ENCODE measurements around the gene GNG7.

GNG7 gene

DNA sequence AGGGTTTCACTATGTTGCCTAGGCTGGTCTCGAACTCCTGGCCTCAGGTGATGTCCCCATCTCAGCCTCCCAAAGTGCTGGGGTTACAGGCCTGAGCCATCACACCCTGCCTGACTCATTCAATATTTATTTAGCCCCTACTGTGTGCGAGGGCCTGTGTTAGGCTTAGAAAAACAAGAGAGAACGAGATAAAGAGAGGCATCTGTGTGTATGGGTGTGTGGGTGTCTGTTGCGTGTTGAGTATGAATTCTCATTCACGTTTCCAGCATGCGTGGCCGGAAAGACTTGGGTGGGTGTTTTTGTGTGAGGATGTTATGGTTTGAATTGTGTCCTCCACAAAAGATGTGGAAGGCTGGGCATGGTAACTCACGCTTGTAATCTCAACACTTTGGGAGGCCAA lies 217.1 kb downstream of the GNG7 start:
- CTCF ChIA-PET, result no interaction called here
- no peak overlapping the region for H3K27ac ChIP-seq
- POLR2A ChIA-PET (ENCODE audit: low non-redundant PET), result no interaction called here
- DNase-seq (ENCODE audit: low spot score), result no peak
- TF ChIP-seq, protein P1, sequence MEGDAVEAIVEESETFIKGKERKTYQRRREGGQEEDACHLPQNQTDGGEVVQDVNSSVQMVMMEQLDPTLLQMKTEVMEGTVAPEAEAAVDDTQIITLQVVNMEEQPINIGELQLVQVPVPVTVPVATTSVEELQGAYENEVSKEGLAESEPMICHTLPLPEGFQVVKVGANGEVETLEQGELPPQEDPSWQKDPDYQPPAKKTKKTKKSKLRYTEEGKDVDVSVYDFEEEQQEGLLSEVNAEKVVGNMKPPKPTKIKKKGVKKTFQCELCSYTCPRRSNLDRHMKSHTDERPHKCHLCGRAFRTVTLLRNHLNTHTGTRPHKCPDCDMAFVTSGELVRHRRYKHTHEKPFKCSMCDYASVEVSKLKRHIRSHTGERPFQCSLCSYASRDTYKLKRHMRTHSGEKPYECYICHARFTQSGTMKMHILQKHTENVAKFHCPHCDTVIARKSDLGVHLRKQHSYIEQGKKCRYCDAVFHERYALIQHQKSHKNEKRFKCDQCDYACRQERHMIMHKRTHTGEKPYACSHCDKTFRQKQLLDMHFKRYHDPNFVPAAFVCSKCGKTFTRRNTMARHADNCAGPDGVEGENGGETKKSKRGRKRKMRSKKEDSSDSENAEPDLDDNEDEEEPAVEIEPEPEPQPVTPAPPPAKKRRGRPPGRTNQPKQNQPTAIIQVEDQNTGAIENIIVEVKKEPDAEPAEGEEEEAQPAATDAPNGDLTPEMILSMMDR (conservative IDR thresholded peaks at IDR 0.05; ENCODE audit: low read depth), result no peak

DNA sequence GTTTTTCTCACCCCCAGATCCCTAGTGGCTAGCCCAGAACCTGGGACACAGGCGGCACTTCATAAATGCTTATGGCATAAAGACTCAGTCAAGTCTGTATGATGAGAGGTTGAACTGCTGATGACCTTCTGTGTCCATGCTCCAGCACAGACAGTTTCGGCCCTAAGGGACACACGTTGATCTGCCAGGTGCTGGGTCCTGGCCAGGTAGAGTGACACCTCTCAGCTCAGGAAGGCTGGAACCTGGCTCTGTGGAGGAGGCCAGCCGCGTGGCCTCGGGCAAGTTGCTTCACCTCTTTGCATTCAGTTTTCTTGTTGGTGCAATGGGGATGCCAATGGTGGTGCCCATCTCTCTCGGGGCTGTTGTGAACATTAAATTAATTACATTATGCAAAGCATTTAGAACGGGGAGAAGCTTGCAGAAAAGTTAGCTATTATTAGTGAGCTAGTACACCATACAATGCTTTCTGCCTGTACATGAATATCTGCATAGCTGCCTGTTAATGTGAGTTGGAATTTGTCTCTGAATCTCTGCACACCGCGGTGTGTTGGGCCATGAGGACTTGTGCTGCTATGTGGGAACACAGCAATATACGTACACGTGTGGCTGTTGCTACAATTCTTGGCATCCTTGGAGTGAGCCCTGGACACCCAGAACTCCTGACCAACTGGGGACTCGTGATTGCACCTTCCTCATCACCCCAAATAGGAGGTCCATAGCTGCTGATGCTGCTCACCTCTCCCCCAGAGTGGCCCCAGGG lies 218.1 kb downstream of the GNG7 start:
- no peak overlapping the region for H3K27ac ChIP-seq
- ChIA-PET POLR2A (ENCODE audit: low non-redundant PET) (no interaction called here), CTCF (interaction anchor here (0.6 to 1.2 kb wide), 3 partner anchors 57 to 119 kb away, joined by 3 to 8 read pairs (median 5); no protein-coding TSS in a partner anchor)
- no peak for DNase-seq (ENCODE audit: low spot score)
- TF ChIP-seq, protein P1 (conservative IDR thresholded peaks at IDR 0.05; ENCODE audit: low read depth), result no peak

DNA sequence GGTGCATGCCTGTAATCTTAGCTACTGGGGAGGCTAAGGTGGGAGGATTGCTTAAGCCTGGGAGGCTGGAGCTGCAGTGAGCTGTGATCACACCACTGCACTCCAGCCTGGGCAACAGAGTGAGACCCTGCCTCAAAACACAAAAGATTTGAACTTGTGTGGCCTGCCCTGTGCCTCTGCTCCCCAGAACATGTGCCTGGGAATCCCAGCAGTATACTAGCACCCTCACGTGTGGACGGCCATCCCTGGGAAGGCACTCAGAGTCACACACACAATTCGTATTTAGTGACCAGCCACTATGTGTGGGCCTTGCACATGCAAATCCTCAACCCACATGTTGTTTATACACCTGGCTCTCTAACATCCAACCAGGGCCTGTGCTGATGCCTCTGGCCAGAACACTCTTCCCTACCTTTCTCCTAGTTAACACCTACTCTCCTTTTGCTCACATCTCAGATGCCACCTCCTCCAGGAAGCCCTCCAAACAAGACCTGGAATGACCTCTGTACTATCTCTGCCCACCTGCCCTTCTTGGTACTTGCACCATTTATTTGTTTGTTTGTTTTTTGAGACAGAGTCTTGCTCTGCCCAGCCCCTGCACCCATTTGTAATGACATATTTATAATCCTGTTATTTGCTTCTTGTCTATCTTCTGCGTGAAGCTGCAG lies 218.9 kb downstream of the GNG7 start:
- no peak overlapping the region for H3K27ac ChIP-seq
- TF ChIP-seq, protein P1 (conservative IDR thresholded peaks at IDR 0.05; ENCODE audit: low read depth), result no peak
- no peak for DNase-seq (ENCODE audit: low spot score)
- ChIA-PET CTCF (interaction anchor here (0.8 to 1.2 kb wide), 2 partner anchors 57 to 111 kb away, joined by 5 to 8 read pairs; no protein-coding TSS in a partner anchor), POLR2A (ENCODE audit: low non-redundant PET) (no interaction called here)

DNA sequence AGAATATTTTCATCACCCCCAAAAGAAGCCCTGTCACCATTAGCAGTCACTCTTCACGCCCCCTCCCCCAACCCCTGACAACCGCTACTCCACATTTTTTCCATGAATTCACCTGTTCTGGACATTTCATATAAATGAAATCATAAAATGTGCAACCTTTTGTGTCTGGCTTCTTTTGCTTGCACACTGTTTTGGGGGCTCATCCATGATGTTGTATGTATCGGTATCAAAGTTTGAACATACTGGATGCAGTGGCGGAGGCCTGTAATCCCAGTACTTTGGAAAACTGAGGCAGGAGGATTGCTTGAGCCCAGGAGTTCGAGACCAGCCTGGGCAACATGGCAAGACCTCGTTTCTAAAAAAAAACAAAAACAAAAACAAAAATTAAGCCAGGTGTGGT lies 219.4 kb downstream of the GNG7 start:
- CTCF ChIA-PET, result no interaction called here
- TF ChIP-seq, protein P1 (conservative IDR thresholded peaks at IDR 0.05; ENCODE audit: low read depth), result no peak
- POLR2A ChIA-PET (ENCODE audit: low non-redundant PET), result no interaction called here
- DNase-seq (ENCODE audit: low spot score), result no peak
- no peak overlapping the region for H3K27ac ChIP-seq

DNA sequence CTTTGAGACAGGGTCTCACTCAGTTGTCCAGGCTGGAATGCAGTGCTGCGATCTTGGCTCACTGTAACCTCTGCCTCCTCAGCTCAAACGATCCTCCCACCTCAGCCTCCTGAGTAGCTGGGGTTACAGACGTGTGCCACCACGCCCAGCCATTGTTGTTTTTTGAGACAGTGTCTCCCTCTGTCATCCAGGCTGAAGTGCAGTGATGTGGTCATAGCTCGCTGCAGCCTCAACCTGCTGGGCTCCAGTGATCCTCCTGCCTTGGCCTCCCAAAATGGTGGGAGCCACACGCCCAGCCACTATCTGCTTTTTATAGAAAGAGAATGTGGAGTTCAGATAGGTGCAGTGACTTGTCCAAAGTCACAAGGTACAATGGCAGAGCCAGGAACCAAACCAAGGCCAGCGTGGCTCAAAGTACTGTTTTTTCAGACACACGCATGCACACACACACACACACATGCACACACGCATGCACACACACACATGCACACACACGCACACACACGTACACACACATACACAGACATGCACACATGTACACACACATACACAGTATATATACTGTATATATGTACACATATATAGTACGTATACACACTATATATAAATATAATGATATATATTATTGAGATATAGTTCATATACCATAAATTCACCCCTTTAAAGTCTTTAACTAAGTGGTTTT lies 220.0 kb downstream of the GNG7 start:
- TF ChIP-seq, protein P1 (conservative IDR thresholded peaks at IDR 0.05; ENCODE audit: low read depth), result no peak
- POLR2A ChIA-PET (ENCODE audit: low non-redundant PET), result no interaction called here
- DNase-seq (ENCODE audit: low spot score), result no peak
- H3K27ac ChIP-seq, result peak overlapping the region; percentile 45; the same call in 1 of the 2 replicates
- CTCF ChIA-PET, result no interaction called here

DNA sequence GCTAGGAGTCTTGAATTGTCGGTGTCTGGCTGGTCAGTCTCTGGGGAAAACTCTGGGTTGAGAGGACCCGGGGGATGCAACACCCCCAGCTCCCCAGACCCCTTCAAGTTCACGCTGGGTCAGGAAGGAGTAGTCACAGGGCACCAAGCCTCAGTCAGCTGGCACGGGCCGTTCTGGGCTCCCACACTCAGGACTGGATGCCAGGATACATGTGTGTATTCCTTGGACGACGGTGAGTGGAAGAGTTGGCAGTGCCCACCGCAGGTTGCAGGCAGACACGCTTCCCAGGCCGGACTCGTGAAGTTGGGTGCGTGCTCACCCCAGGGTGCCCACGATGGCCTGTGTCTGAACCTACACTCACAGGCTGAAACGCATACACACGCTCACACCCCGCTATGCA lies 221.0 kb downstream of the GNG7 start:
- H3K27ac ChIP-seq, result peak overlapping the region; percentile 45
- ChIA-PET POLR2A (ENCODE audit: low non-redundant PET) (no interaction called here), CTCF (interaction anchor here (0.6 to 1.9 kb wide), 2 partner anchors 48 to 98 kb away, joined by 3 to 13 read pairs; no protein-coding TSS in a partner anchor)
- TF ChIP-seq, protein P1 (conservative IDR thresholded peaks at IDR 0.05; ENCODE audit: low read depth), result no peak
- DNase-seq (ENCODE audit: low spot score), result no peak

Data from RWPE1 (cell line).